Measurements from ENCODE around the gene EXOC2.

GRCh38 chr6:451336-451735 lies 241.6 kb downstream of the EXOC2 start:
- TF ChIP-seq CTCF (IDR thresholded peaks at IDR 0.05) (no peak), EZH2 (IDR thresholded peaks at IDR 0.05; ENCODE audit: borderline replicate concordance, insufficient read depth, low read depth, low read length, poor library complexity, severe bottlenecking) (no peak)

Measured in B cell (primary cell).